C1 segment of cervical spinal cord (tissue), 14 donors: ENCODE data around the gene UTS2R.
A peak's percentile ranks its signal among the peaks of the same experiment; 100 is the strongest.
"Not testable (repeated sequence)": the region's sequence is repeated elsewhere in the genome, so short reads cannot be mapped to it uniquely, and the experiment has no call there.

Experiments
- DNase-seq, 14 donors: peaks; one replicate each; lab custom pipeline; 2025; lab: John Stamatoyannopoulos, UW

UTS2R gene

GRCh38 chr17:82334204-82334621 lies 37.4 kb upstream of the UTS2R start:
- DNase-seq: no peak

DNA sequence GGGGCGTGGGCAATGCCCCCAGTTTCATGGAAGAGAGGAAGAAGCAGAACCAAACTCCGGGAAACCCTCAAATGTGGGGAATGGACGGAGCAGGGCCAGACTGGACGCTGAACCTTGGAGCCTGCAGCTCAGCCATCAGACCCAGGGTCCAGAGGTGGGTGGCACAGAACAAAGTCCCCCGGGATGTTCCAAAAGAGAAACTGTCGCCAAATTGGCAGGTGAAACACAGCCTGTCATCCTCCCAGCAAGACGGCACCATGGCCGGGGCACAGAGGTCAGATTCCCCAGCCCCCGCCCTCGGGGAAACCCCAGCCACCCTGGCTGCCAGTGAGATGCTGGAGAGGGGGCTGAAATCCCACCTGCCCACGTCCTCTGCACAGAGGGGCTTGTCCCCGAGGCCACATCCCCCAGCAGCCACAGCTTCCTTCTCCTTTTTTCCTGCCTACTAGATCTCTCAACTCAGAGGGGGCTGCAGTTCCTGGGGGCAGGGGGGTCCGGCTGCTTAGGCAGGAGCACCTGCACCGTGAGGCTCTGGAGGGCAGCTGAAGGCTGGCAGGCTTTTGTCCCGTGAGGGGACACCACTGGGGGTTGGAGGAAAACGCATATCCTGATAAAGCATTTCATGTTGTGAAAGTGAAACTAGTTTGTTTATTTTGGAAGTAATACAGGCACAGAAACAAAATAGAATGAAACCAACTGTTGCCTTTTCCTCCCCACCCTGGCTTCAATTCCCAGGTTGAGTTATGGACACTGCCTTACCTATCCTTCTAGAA lies 36.8 kb upstream of the UTS2R start:
- no peak for DNase-seq

DNA sequence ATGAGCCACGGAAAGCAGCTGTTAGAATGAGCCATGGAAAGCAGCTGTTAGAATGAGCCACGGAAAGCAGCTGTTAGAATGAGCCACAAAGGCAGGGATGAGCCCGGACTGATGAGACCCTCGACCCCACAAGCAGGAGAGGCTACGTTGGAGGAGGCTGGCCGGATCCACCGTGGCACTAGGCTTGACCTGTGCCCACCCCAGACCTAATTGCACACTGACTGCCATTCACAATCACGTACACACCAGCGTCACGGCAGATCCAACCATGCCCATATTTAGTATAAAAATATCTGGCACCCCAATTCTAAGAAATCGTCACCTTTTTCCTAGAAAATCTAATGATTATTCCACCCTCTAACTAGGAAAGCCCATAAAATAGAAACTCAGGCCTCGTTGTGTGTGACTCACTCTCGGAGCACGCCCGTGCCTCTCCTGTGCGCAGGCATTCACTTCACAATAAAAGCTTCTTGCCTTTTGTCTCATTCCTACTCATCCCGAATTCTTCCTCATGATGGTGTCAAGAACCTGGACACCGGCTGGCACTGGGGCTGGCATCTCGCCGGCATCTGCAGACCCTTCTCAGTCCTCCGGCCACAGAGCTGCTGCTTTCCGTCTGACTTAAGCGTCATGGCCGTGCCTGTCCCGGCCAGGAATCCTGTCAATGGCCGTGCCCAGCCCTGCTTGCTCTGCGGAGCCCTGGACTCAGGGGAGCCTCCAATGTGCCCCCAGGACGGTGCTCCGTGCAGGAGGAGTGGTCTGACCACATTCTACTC lies 32.5 kb upstream of the UTS2R start:
- peak in 3 of 14 donors; percentile 5 to 35 (median 14) for DNase-seq

- DNase-seq: no peak
These were observed 31.7 kb upstream of the UTS2R start for GRCh38 chr17:82339634-82340580.

DNA sequence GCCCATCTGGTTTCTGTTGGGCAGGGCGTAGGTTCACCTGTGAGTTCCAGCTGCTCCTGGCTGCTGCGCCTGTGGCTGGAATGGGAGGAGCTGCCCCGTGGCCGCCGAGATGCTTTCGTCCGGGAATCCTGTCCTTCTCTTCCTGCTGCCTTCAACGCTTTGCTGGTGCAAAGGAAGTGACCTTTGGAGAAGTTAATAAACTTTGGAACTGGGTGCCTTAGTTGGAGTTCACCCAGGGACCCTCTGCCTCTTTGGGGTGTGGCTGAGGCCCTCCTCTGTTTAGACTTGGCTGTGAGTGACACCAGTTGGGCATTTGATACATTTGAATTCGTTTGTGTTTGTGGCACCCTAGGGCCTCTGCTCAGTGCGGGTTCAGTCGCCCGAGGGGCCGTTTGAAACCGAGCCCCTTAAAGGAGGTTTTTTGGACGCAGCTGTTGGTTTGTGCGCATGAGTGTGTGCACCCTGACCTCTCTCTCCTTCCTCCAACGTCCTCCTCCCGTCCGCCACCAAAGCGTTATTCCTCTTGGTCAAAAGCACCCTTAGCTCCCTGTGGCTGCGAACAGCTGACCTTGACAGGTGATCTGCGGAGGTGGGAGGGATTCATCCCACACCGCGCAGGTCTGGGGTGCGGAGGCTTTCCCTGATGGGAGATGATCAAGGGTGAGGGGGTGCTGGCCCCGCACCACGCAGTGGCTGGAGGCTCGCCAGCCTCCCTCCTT lies 29.0 kb upstream of the UTS2R start:
- no peak for DNase-seq

GRCh38 chr17:82343560-82343959 lies 28.0 kb upstream of the UTS2R start:
- no peak for DNase-seq

GRCh38 chr17:82344175-82344907 lies 27.2 kb upstream of the UTS2R start:
- no peak for DNase-seq

DNA sequence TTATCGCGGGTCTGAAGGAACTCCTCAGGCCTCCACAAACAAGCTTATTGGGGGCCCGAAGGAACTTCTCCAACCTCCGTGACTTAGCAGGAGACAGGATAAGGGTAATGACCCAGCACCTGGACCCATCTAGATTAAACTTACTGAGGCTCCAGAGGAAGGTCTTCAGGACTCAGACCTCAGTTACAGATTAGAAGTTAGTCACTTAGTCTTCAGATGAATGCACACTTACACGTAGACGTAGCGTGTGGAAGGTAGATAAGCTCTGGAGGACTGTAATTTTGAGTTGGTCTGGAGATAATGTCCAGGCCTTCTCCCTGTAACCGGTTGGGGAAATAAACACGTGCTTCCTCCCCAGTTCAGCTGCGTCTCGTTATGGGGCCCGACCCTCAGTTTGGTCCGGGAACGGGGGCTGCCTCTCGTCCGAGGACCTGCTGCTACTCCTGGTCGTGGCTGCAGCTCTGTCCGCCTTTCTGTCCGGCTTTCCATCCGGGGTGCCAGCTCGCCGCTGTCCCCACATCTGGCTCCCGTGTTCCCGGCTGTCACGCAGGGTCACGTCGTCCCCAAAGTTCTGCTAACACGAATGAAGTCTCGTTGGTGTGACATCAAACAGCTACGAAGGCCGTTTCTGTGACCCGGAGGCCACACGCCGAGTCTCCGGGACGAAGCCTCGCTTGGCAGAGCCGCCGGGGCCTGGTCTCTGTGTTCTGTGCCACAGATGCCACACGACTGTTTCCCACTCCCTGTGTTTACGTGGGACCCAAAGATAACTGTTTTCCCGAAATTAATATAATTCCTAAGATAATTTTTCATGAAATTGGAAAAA lies 26.2 kb upstream of the UTS2R start:
- DNase-seq: no peak

DNA sequence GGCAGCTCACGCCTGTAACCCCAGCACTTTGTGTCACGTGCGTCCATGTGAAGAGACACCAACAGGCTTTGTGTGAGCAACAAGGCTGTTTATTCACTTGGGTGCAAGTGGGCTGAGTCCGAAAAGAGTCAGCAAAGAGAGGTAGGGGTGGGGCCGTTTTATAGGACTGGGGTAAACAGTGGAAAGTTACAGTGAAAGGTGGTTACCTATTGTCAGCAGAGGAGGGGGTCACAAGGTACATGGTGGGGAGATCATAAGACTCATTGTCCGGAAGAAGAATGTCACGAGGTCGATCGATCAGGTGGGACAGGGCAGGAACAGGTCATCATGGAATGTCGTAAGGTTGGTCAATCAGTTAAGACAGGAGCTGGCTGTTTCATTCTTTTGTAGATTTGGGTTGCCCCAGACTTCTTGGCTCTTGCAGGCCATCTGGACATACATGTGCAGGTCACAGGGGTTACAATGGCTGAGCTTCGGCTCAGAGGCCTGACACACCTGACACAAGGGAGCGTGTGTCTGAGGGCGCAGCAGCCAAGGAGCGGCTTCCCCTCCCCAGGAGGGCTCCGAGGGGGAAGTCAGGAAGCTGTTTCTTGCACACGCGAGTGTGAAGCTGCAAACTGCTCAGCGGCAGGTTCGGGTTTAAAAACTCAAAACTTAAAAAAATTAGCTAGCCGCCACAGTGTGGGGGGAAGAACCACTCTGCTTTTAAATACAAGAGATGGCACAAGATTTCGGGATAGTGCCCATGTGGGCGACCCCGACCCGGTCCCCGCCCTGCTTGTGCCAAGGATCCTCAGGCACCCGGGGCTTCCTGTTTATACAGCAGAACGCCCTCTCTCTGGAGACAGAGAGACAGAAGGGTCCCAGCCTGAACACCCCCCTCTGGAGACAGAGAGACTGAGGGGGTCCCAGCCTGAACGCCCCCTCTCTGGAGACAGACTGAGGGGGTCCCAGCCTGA lies 24.9 kb upstream of the UTS2R start:
- no peak for DNase-seq

- not testable (repeated sequence) for DNase-seq
These were observed 23.6 kb upstream of the UTS2R start for GRCh38 chr17:82347994-82348393.

DNA sequence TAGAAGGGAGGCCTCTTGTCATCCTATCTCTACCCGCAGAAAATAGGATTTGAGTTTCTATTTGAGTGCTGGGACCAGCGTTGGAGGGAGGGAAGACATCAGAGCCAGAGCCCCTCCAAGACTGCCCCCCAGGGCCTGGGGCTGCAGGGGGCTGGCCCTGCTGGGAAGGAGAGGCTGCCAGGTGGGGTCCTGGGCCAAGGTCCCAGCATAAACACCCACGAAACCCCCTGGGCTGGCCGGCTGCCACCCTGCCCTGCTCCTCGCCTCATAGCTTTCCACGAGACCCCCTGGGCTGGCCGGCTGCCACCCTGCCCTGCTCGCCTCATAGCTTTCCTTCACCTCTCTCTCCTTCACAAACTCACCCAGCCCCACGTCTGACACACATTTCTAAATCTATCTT lies 23.1 kb upstream of the UTS2R start:
- no peak for DNase-seq

- DNase-seq: no peak
These were observed 22.7 kb upstream of the UTS2R start for GRCh38 chr17:82348866-82349265.

DNA sequence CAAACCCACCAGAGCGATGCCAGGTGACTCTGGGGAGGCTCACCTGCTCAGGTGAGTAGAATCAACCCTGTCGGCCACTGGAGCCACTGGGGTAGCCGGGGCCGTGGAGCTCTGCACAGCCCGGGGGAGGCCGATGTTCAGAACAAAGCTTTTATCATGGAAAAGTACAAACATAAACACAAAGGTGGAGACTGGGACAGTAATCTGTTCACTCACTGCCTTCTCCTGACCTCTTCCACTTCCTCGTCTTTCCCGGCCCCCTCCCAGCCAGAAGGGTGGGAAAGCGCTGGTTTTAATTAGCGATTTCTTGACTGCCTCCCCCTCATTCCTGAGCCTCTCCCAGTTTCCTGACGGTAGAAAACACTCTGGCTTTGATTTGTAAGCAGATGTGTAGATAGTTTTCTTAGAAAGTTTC lies 22.3 kb upstream of the UTS2R start:
- no peak for DNase-seq

GRCh38 chr17:82350182-82351030 lies 21.2 kb upstream of the UTS2R start:
- DNase-seq: no peak

DNA sequence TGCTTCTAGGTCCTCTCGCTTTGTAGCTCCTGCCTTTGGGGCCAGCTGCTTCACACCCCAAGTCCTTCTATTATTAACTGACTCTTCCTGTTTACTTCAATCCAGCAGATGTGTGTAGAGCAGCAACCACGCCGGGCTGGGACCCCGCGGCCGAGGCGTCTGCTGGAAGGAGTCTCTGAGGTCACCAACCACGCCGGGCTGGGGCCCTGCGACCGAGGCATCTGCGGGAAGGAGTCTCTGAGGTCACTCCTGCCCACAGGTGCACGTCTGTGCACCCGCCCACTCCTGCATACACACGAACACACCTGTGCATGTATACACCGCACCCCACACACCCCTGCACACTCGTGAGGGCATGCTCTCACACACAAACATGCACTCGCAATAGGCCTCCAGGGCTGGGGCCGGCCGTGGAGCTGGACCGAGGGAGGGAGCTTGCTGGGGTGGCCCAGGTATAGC lies 20.3 kb upstream of the UTS2R start:
- no peak for DNase-seq

DNA sequence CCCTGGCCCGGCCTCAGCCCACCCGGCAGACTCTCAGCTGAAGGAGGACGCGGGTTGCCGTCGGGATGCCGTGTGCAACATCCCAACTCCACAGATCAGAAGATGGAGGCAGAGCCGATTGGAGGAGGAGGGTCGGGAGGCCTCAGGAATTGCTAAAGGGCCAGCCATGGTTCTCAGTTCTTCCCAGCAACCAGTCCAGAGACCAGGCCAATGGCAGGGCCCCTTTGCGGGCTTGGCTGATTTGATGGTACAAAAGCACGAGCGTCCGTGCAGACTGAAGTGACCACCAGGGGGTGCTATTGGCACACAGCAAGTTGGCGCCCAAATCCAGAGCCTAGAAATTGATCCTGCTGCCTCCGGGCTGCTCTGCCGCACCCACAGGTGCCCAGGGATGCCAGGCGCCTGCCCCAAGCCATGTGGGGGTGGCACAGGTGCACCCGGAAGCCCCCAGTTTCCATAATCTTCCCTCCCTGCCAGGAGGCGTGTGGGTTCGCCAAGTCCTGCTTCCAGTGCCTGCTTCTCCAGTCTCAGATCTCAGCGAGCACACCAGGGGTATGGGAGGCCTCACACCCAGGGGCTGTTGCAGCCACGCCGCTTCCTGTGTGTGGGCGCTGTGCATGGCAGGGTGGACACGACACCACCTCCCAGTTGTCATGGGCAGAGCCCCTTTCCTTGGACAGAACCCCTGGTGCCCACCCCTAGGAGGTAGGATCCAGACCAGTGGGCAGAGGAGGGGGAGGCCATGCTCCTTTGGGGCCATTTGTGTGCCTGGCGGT lies 19.7 kb upstream of the UTS2R start:
- DNase-seq: peak in 13 of 14 donors; percentile 11 to 78 (median 52)

GRCh38 chr17:82353484-82353883 lies 18.1 kb upstream of the UTS2R start:
- no peak for DNase-seq
